HEK293T (cell line): ENCODE data around the gene HSPA1A.

Source experiments
- ARNT ChIP-seq: fragments of 450-650 bp; IDR thresholded peaks from 2 replicates; pipeline ENCODE4 v1.6.1; 2017; ENCODE audit warnings: mild to moderate bottlenecking
- BHLHE40 ChIP-seq: fragments of 450-650 bp; IDR thresholded peaks from 2 replicates; pipeline ENCODE4 v1.6.1; 2016; ENCODE audit warnings: mild to moderate bottlenecking, moderate library complexity, borderline replicate concordance
- CTBP1 ChIP-seq: fragments of 450-650 bp; IDR thresholded peaks from 2 replicates; pipeline ENCODE4 v1.6.1; 2016; ENCODE audit warnings: borderline replicate concordance
- ELF4 ChIP-seq: fragments of 450-650 bp; IDR thresholded peaks from 2 replicates; pipeline ENCODE4 v1.6.1; 2017; ENCODE audit warnings: antibody characterized with exemption
- FOXA1 ChIP-seq: fragments of 450-650 bp; IDR thresholded peaks from 2 replicates; pipeline ENCODE4 v1.6.1; 2016; ENCODE audit warnings: mild to moderate bottlenecking
- FOXK2 ChIP-seq: fragments of 450-650 bp; IDR thresholded peaks from 2 replicates; pipeline ENCODE4 v1.6.1; 2016; ENCODE audit warnings: mild to moderate bottlenecking
- FOXM1 ChIP-seq: fragments of 450-650 bp; IDR thresholded peaks from 2 replicates; pipeline ENCODE4 v1.6.1; 2017; ENCODE audit warnings: mild to moderate bottlenecking, borderline replicate concordance
- HDGF ChIP-seq: fragments of 450-650 bp; IDR thresholded peaks from 2 replicates; pipeline ENCODE4 v1.6.1; 2017; ENCODE audit warnings: antibody characterized with exemption, borderline replicate concordance
- LEF1 ChIP-seq: fragments of 450-650 bp; IDR thresholded peaks from 2 replicates; pipeline ENCODE4 v1.6.1; 2017; ENCODE audit warnings: mild to moderate bottlenecking, borderline replicate concordance
- NFRKB ChIP-seq: fragments of 450-650 bp; IDR thresholded peaks from 2 replicates; pipeline ENCODE4 v1.6.1; 2016; ENCODE audit warnings: mild to moderate bottlenecking, moderate library complexity
- PKNOX1 ChIP-seq: fragments of 450-650 bp; IDR thresholded peaks from 2 replicates; pipeline ENCODE4 v1.6.1; 2016
- SP1 ChIP-seq: fragments of 450-650 bp; IDR thresholded peaks from 2 replicates; pipeline ENCODE4 v1.6.1; 2017
- SUZ12 ChIP-seq: fragments of 450-650 bp; IDR thresholded peaks from 2 replicates; pipeline ENCODE4 v1.6.1; 2016; ENCODE audit warnings: mild to moderate bottlenecking
- TARDBP ChIP-seq: fragments of 450-650 bp; IDR thresholded peaks from 2 replicates; pipeline ENCODE4 v1.6.1; 2016

- TF ChIP-seq SUZ12: no peak
- TF ChIP-seq FOXM1: no peak
- TF ChIP-seq FOXK2: no peak
- TF ChIP-seq LEF1: no peak
- no peak for TF ChIP-seq HDGF
- TF ChIP-seq ARNT: no peak
- no peak for TF ChIP-seq SP1
- TF ChIP-seq TARDBP: no peak
- no peak for TF ChIP-seq NFRKB
- no peak for TF ChIP-seq FOXA1
- TF ChIP-seq BHLHE40: no peak
- no peak for TF ChIP-seq PKNOX1
- no peak for TF ChIP-seq CTBP1
- TF ChIP-seq ELF4: no peak
Measured at GRCh38 chr6:31780507-31781243, 34.7 kb upstream of the HSPA1A start.
